IMR-90 (cell line): Measurements from ENCODE around the gene SETX. TPM values are rescaled to one million over a fixed set of nuclear protein-coding genes. Genes with fewer than 3 reads are reported as not detected.
A peak's percentile ranks its signal among the peaks of the same experiment; 100 is the strongest.

Source experiments
- ATAC-seq: fragments of 200-7000 bp; cut with Tn5 transposase; 2 replicates; pipeline ENCODE4 v1.9.1; 2020; ENCODE audit warnings: low read depth, mild to moderate bottlenecking, moderate library complexity
- BruUV-seq: library from RNA; stranded (reverse); fragments of 400-500 nt; replicated peaks from 2 replicates; lab custom pipeline; 2021; lab: Mats Ljungman, UMichigan
- CTCF ChIA-PET: fragments of 300-600 bp; formaldehyde crosslinking; extraction: SDS; loops from one replicate; lab custom pipeline; 2021; ENCODE audit warnings: antibody characterized with exemption; lab: Yijun Ruan, JAX
- POLR2A ChIA-PET: fragments of 300-600 bp; sonication (Branson Sonifier 250); formaldehyde crosslinking; loops from one replicate; lab custom pipeline; 2022; ENCODE audit warnings: antibody characterized with exemption; ENCODE audit not compliant: unreplicated experiment; lab: Charles Lee
- DNase-seq: peaks from one replicate; pipeline ENCODE4 v3.0.0; 2013
- H2AFZ ChIP-seq: replicated peaks from 2 replicates; pipeline ENCODE3; 2013; ENCODE audit warnings: low read length, mild to moderate bottlenecking; ENCODE audit not compliant: poor library complexity
- H2AK5ac ChIP-seq: 2 replicates; pipeline ENCODE4 v1.6.1; 2013; ENCODE audit warnings: low read depth, low read length, inconsistent platforms
- H2AK9ac ChIP-seq: replicated peaks from 2 replicates; pipeline ENCODE3; 2013; ENCODE audit warnings: mild to moderate bottlenecking, low read depth, low read length, moderate library complexity; ENCODE audit not compliant: poor library complexity
- H2BK120ac ChIP-seq: 2 replicates; pipeline ENCODE4 v1.6.1; 2013; ENCODE audit warnings: low read depth, low read length, inconsistent platforms
- H2BK15ac ChIP-seq: 3 replicates; pipeline ENCODE4 v1.6.1; 2013; ENCODE audit warnings: low read depth, low read length, inconsistent platforms
- H2BK20ac ChIP-seq: 2 replicates; pipeline ENCODE4 v1.6.1; 2013; ENCODE audit warnings: low read depth, mild to moderate bottlenecking, inconsistent platforms, low read length, moderate library complexity
- H2BK5ac ChIP-seq: 2 replicates; pipeline ENCODE4 v1.6.1; 2013; ENCODE audit warnings: mild to moderate bottlenecking, low read depth, low read length, inconsistent platforms; ENCODE audit not compliant: poor library complexity, severe bottlenecking
- H3K14ac ChIP-seq: replicated peaks from 2 replicates; pipeline ENCODE4 v1.6.1; 2013; ENCODE audit warnings: low read depth, low read length, inconsistent platforms
- H3K18ac ChIP-seq: 2 replicates; pipeline ENCODE4 v1.6.1; 2013; ENCODE audit warnings: low read depth, low read length, control low read depth
- H3K23ac ChIP-seq: 2 replicates; pipeline ENCODE4 v1.6.1; 2013; ENCODE audit warnings: low read depth, low read length, inconsistent platforms
- H3K27ac ChIP-seq: 2 replicates; pipeline ENCODE4 v1.5.1; 2013; ENCODE audit warnings: mild to moderate bottlenecking, control low read depth, low read length; ENCODE audit not compliant: insufficient read depth
- H3K27me3 ChIP-seq: 2 replicates; pipeline ENCODE4 v1.6.1; 2013; ENCODE audit warnings: low read length; ENCODE audit not compliant: control insufficient read depth, insufficient read depth
- H3K36me3 ChIP-seq: 2 replicates; pipeline ENCODE4 v1.6.1; 2013; ENCODE audit warnings: low read length, mixed read lengths; ENCODE audit not compliant: control insufficient read depth, insufficient read depth
- H3K4ac ChIP-seq: 2 replicates; pipeline ENCODE4 v1.6.1; 2013; ENCODE audit warnings: low read depth, low read length, inconsistent platforms
- H3K4me1 ChIP-seq: 2 replicates; pipeline ENCODE4 v1.6.1; 2013; ENCODE audit warnings: low read length, mixed read lengths; ENCODE audit not compliant: control insufficient read depth, insufficient read depth
- H3K4me2 ChIP-seq: 2 replicates; pipeline ENCODE4 v1.6.1; 2013; ENCODE audit warnings: low read depth, mild to moderate bottlenecking, control low read depth, low read length, moderate library complexity
- H3K4me3 ChIP-seq: 2 replicates; pipeline ENCODE4 v1.5.1; 2013; ENCODE audit warnings: low read depth, mild to moderate bottlenecking, control low read depth, low read length, moderate library complexity; ENCODE audit not compliant: insufficient read depth
- H3K56ac ChIP-seq: 2 replicates; pipeline ENCODE4 v1.6.1; 2013; ENCODE audit warnings: low read length, inconsistent platforms; ENCODE audit not compliant: insufficient read depth; ENCODE audit errors: extremely low read depth
- H3K79me1 ChIP-seq, 2 experiments: 2 replicates each; pipeline ENCODE4 v1.6.1; 2013; ENCODE audit warnings: low read length in 2 of 2, inconsistent platforms in 1 of 2, low read depth in 1 of 2
- H3K9ac ChIP-seq: 2 replicates; pipeline ENCODE4 v1.6.1; 2013; ENCODE audit warnings: low read depth, low read length, control low read depth
- H3K9me1 ChIP-seq: 2 replicates; pipeline ENCODE4 v1.6.1; 2013; ENCODE audit warnings: low read length, inconsistent platforms; ENCODE audit not compliant: insufficient read depth
- H3K9me3 ChIP-seq: 2 replicates; pipeline ENCODE4 v1.6.1; 2013; ENCODE audit warnings: low read length; ENCODE audit not compliant: control insufficient read depth, insufficient read depth
- H4K20me1 ChIP-seq: 2 replicates; pipeline ENCODE4 v1.6.1; 2013; ENCODE audit warnings: low read length, inconsistent platforms; ENCODE audit not compliant: insufficient read depth
- H4K5ac ChIP-seq: 2 replicates; pipeline ENCODE4 v1.6.1; 2013; ENCODE audit warnings: mild to moderate bottlenecking, low read depth, low read length, control low read depth
- H4K8ac ChIP-seq, 2 experiments: 2 replicates each; pipeline ENCODE4 v1.6.1; 2013; ENCODE audit warnings: low read depth in 2 of 2, low read length in 2 of 2, control low read depth in 1 of 2, inconsistent platforms in 1 of 2
- H4K91ac ChIP-seq: 2 replicates; pipeline ENCODE4 v1.6.1; 2013; ENCODE audit warnings: low read depth, low read length, inconsistent platforms; ENCODE audit not compliant: insufficient read depth
- CTCF ChIP-seq: conservative IDR thresholded peaks from 2 replicates; pipeline ENCODE4 v1.5.1; 2012; ENCODE audit warnings: mild to moderate bottlenecking, low read depth, low read length, improper control_type of control experiment
- FOS ChIP-seq: fragments of 150-350 bp; IDR thresholded peaks from 2 replicates; pipeline ENCODE4 v1.6.1; 2016; ENCODE audit warnings: low read depth, low read length
- MAZ ChIP-seq: IDR thresholded peaks from 2 replicates; pipeline ENCODE4 v1.6.1; 2012; ENCODE audit warnings: low read depth, mild to moderate bottlenecking, low read length, improper control_type of control experiment, moderate library complexity, borderline replicate concordance
- RAD21 ChIP-seq: IDR thresholded peaks from 2 replicates; pipeline ENCODE4 v1.6.1; 2012; ENCODE audit warnings: low read length, improper control_type of control experiment
- RCOR1 ChIP-seq: IDR thresholded peaks from 2 replicates; pipeline ENCODE4 v1.6.1; 2012; ENCODE audit warnings: mild to moderate bottlenecking, low read length, improper control_type of control experiment; ENCODE audit not compliant: insufficient replicate concordance
- SMC3 ChIP-seq: fragments of 150-350 bp; IDR thresholded peaks from 2 replicates; pipeline ENCODE4 v1.6.1; 2016; ENCODE audit warnings: low read depth, mild to moderate bottlenecking, antibody characterized with exemption, low read length, moderate library complexity
- WGBS, 2 experiments: methylation state at CpG; one replicate each; pipeline versions ENCODE4 v1.1.5 to v1.1.7; 2013; ENCODE audit warnings: missing lambda C conversion rate in 2 of 2; ENCODE audit not compliant: insufficient read length in 1 of 2; ENCODE audit errors: extremely low coverage in 2 of 2; 5-methylcytosine and 5-hydroxymethylcytosine counted together
- dilution Hi-C: fragments of 300-500 bp; cut with HindIII; formaldehyde crosslinking; loops from one replicate; pipeline ENCODE4 v1.14.3; 2018; ENCODE audit warnings: low sequenced_read_pairs; ENCODE audit not compliant: unreplicated experiment
- in situ Hi-C: fragments of 300-500 bp; cut with MboI; formaldehyde crosslinking; loops from 3 replicates; pipeline ENCODE4 v1.14.3; 2019; ENCODE audit warnings: low sequenced_read_pairs, inconsistent platforms, mixed read lengths
- intact Hi-C: fragments of 100-400 bp; cut with micrococcal nuclease; formaldehyde crosslinking; loops from 2 replicates; pipeline ENCODE4 v1.10.0; 2022
- polyA plus RNA-seq, 3 experiments: library from polyadenylated mRNA; depleted of rRNA; stranded (reverse); fragments of >200 nt; gene quantifications; 2 replicates each; pipeline ENCODE4 v1.2.3, GENCODE V29; 2012; ENCODE audit warnings: low replicate concordance in 1 of 3
- total RNA-seq: library from RNA; depleted of rRNA; stranded (reverse); fragments of >200 nt; gene quantifications from 2 replicates; pipeline ENCODE4 v1.2.3, GENCODE V29; 2012

Gene SETX
- total and polyA plus RNA-seq, 2 of the 4 experiments (the other 2 are of a cell fraction) = 13.1 to 55.0 TPM

GRCh38 chr9:132268725-132269352, 85.9 kb downstream of the SETX start:
- no peak overlapping the region for H2AFZ ChIP-seq
- no peaks in the 10 kb centered on the region for H3K9me3 ChIP-seq
- in situ Hi-C loops = loop anchor here (25.0 kb wide), 1 partner anchor 682 kb away; no protein-coding TSS in a partner anchor
- no peak overlapping the region for H3K4me3 ChIP-seq
- ATAC-seq (peak; percentile 89), DNase-seq (peak; percentile 67)
- H3K4me2 ChIP-seq = no peak overlapping the region
- intact Hi-C loops = no loop called here
- H2BK120ac ChIP-seq = no peak overlapping the region
- no peaks in the 10 kb centered on the region for H3K27me3 ChIP-seq
- no peak overlapping the region for H2BK15ac ChIP-seq
- no peaks in the 10 kb centered on the region for H3K4me1 ChIP-seq
- H3K18ac ChIP-seq = no peak overlapping the region
- no peak overlapping the region for H2BK5ac ChIP-seq
- no peak overlapping the region for H4K8ac ChIP-seq
- H2AK9ac ChIP-seq = no peak overlapping the region
- no peak overlapping the region for H2BK20ac ChIP-seq
- peaks cover 0 to 16% of the 10 kb centered on the region in 2 experiments; a peak in 3 of 4 replicates for H3K79me1 ChIP-seq
- peak; percentile 63 for TF ChIP-seq SMC3
- TF ChIP-seq MAZ = no peak
- no peak for TF ChIP-seq FOS
- TF ChIP-seq RAD21 = peak; percentile 53
- TF ChIP-seq CTCF = peak; percentile 71
- TF ChIP-seq RCOR1 = no peak
- CTCF ChIA-PET = interaction anchor here (0.6 to 1.4 kb wide), 3 partner anchors 10 to 512 kb away, joined by 5 to 6 read pairs (median 6); no protein-coding TSS in a partner anchor
- no peak overlapping the region for H3K23ac ChIP-seq
- POLR2A ChIA-PET = interaction anchor here (0.6 kb wide), 1 partner anchor 79 kb away, joined by 5 read pairs; no protein-coding TSS in a partner anchor
- no peak overlapping the region for H3K9ac ChIP-seq
- H3K36me3 ChIP-seq = peaks cover 42% of the 10 kb centered on the region
- BruUV-seq = no TSS peak
- H2AK5ac ChIP-seq = no peak overlapping the region
- WGBS, 2 experiments = 50% methylated on average over 1 of the region's 10 CpGs; no CpG with 5 or more reads in 1 of the 2 experiments
- H3K56ac ChIP-seq = no peak overlapping the region
- no peaks in the 10 kb centered on the region for H3K9me1 ChIP-seq
- H3K27ac ChIP-seq = no peak overlapping the region
- H4K20me1 ChIP-seq = peaks cover 16% of the 10 kb centered on the region; the same call in 1 of the 2 replicates
- dilution Hi-C loops = no loop called here
- H4K91ac ChIP-seq = no peak overlapping the region
- no peak overlapping the region for H3K4ac ChIP-seq
- H4K5ac ChIP-seq = no peak overlapping the region
- no peak overlapping the region for H3K14ac ChIP-seq
